MM.1S (cell line): ENCODE results near the gene KRT31.
"Not testable (repeated sequence)": the region's sequence is repeated elsewhere in the genome, so short reads cannot be mapped to it uniquely, and the experiment has no call there.

Experiments used
- DNase-seq: peaks from one replicate; pipeline ENCODE4 v3.0.0-alpha.2; 2015
- H2AFZ ChIP-seq: fragments of 300-600 bp; sonication (generic); 2 replicates; pipeline ENCODE4 v1.6.0; 2016; ENCODE audit warnings: antibody characterized with exemption, low read length
- H3F3A ChIP-seq: fragments of 300-600 bp; sonication (generic); 2 replicates; pipeline ENCODE4 v1.6.1; 2016; ENCODE audit warnings: mild to moderate bottlenecking, antibody characterized with exemption, low read length, moderate library complexity, mixed read lengths; ENCODE audit not compliant: insufficient read depth
- H3K27ac ChIP-seq: fragments of 300-600 bp; sonication (generic); 2 replicates; pipeline ENCODE4 v1.5.1; 2016; ENCODE audit warnings: mild to moderate bottlenecking, low read length
- H3K27me3 ChIP-seq: fragments of 300-600 bp; sonication (generic); replicated peaks from 2 replicates; pipeline ENCODE4 v1.6.0; 2016; ENCODE audit warnings: low read length; ENCODE audit not compliant: insufficient read depth
- H3K36me3 ChIP-seq: fragments of 300-600 bp; sonication (generic); replicated peaks from 2 replicates; pipeline ENCODE4 v1.6.1; 2016; ENCODE audit warnings: mild to moderate bottlenecking, low read length, mixed read lengths; ENCODE audit not compliant: insufficient read depth
- H3K4me1 ChIP-seq: fragments of 300-600 bp; sonication (generic); 2 replicates; pipeline ENCODE4 v1.6.1; 2016; ENCODE audit warnings: low read length, mixed read lengths
- H3K4me2 ChIP-seq: fragments of 300-600 bp; sonication (generic); 2 replicates; pipeline ENCODE4 v1.6.0; 2016; ENCODE audit warnings: low read depth, low read length
- H3K4me3 ChIP-seq: fragments of 300-600 bp; sonication (generic); 2 replicates; pipeline ENCODE4 v1.5.1; 2016; ENCODE audit warnings: low read length, mixed read lengths
- H3K79me2 ChIP-seq: fragments of 300-600 bp; sonication (generic); 2 replicates; pipeline ENCODE4 v1.6.1; 2016; ENCODE audit warnings: mixed run types, low read length, mixed read lengths
- H3K9ac ChIP-seq: fragments of 300-600 bp; sonication (generic); 2 replicates; pipeline ENCODE4 v1.6.1; 2016; ENCODE audit warnings: low read length, mixed read lengths
- H3K9me2 ChIP-seq: fragments of 300-600 bp; sonication (generic); replicated peaks from 2 replicates; pipeline ENCODE4 v1.6.1; 2016; ENCODE audit warnings: mild to moderate bottlenecking, low read length, mixed read lengths; ENCODE audit not compliant: insufficient read depth
- H3K9me3 ChIP-seq: fragments of 300-600 bp; sonication (generic); replicated peaks from 2 replicates; pipeline ENCODE4 v1.6.1; 2016; ENCODE audit warnings: mild to moderate bottlenecking, low read length, mixed read lengths; ENCODE audit not compliant: insufficient read depth
- H4K20me1 ChIP-seq: fragments of 300-600 bp; sonication (generic); 2 replicates; pipeline ENCODE4 v1.6.1; 2016; ENCODE audit warnings: mild to moderate bottlenecking, low read length, moderate library complexity, mixed read lengths; ENCODE audit not compliant: insufficient read depth
- CTCF ChIP-seq: fragments of 300-600 bp; sonication (generic); IDR thresholded peaks from 2 replicates; pipeline ENCODE4 v1.5.1; 2016; ENCODE audit warnings: antibody characterized with exemption, low read length, mixed read lengths
- EZH2 ChIP-seq: fragments of 300-600 bp; sonication (generic); optimal IDR thresholded peaks from 2 replicates; pipeline ENCODE3; 2017; ENCODE audit warnings: low read depth, mild to moderate bottlenecking, antibody characterized with exemption, low read length, mixed read lengths
- EZH2phosphoT487 ChIP-seq: fragments of 300-600 bp; sonication (generic); IDR thresholded peaks from 2 replicates; pipeline ENCODE4 v1.6.1; 2018; ENCODE audit warnings: antibody characterized with exemption, low read length

The KRT31 gene

GRCh38 chr17:41351177-41351576 lies 46.2 kb downstream of the KRT31 start:
- no peak overlapping the region for H3K4me2 ChIP-seq
- no peak overlapping the region for H2AFZ ChIP-seq
- H3K9ac ChIP-seq: no peak overlapping the region
- H3K4me3 ChIP-seq: no peak overlapping the region
- DNase-seq: no peak
- H3K4me1 ChIP-seq: no peaks in the 10 kb centered on the region
- H4K20me1 ChIP-seq: no peaks in the 10 kb centered on the region
- H3K36me3 ChIP-seq: no peaks in the 10 kb centered on the region
- H3F3A ChIP-seq: no peaks in the 10 kb centered on the region
- TF ChIP-seq EZH2phosphoT487: no peak
- TF ChIP-seq CTCF: no peak
- TF ChIP-seq EZH2: no peak
- H3K27me3 ChIP-seq: no peaks in the 10 kb centered on the region; the same call in 1 of the 2 replicates
- H3K79me2 ChIP-seq: no peaks in the 10 kb centered on the region
- H3K27ac ChIP-seq: no peak overlapping the region
- H3K9me3 ChIP-seq: no peaks in the 10 kb centered on the region
- no peaks in the 10 kb centered on the region for H3K9me2 ChIP-seq

GRCh38 chr17:41350381-41350878 lies 47.0 kb downstream of the KRT31 start, which contains the start of gene KRT33A:
Gene KRT33A, minus strand, starts transcription at chr17:41350828. Its CDS starts 61 bp downstream, at chr17:41350767.
- not testable (repeated sequence) for H3K9ac ChIP-seq, H3K4me2 ChIP-seq, H3K9me2 ChIP-seq, H3K36me3 ChIP-seq, H3K9me3 ChIP-seq, H3K79me2 ChIP-seq, H3K27me3 ChIP-seq, H3K4me3 ChIP-seq, H3K27ac ChIP-seq, DNase-seq, H3F3A ChIP-seq, H2AFZ ChIP-seq, H3K4me1 ChIP-seq, H4K20me1 ChIP-seq

- DNase-seq: no peak
- no peak overlapping the region for H3K9ac ChIP-seq
- TF ChIP-seq EZH2phosphoT487 (no peak), EZH2 (no peak), CTCF (no peak)
- H4K20me1 ChIP-seq: no peaks in the 10 kb centered on the region
- H3K79me2 ChIP-seq: no peaks in the 10 kb centered on the region
- H3F3A ChIP-seq: no peaks in the 10 kb centered on the region
- no peak overlapping the region for H3K4me3 ChIP-seq
- no peak overlapping the region for H3K27ac ChIP-seq
- H3K9me2 ChIP-seq: no peaks in the 10 kb centered on the region
- H3K9me3 ChIP-seq: no peaks in the 10 kb centered on the region
- peaks cover 15% of the 10 kb centered on the region; the same call in 1 of the 2 replicates for H3K27me3 ChIP-seq
- H3K36me3 ChIP-seq: no peaks in the 10 kb centered on the region
- H3K4me1 ChIP-seq: no peaks in the 10 kb centered on the region
- no peak overlapping the region for H3K4me2 ChIP-seq
- no peak overlapping the region for H2AFZ ChIP-seq
These were observed 49.3 kb downstream of the KRT31 start for GRCh38 chr17:41347869-41348760.

- not testable (repeated sequence) for H3K27ac ChIP-seq, H3K4me2 ChIP-seq
These were observed 51.0 kb downstream of the KRT31 start for GRCh38 chr17:41346421-41346820.

More at GRCh38 chr17:41346421-41346820, 51.0 kb downstream of the KRT31 start:
- H3K27me3 ChIP-seq: peaks cover 15% of the 10 kb centered on the region; the same call in 1 of the 2 replicates
- not testable (repeated sequence) for H3K4me3 ChIP-seq, DNase-seq, H4K20me1 ChIP-seq, H3K9ac ChIP-seq, H3K9me2 ChIP-seq, H3K79me2 ChIP-seq, H3F3A ChIP-seq, H3K36me3 ChIP-seq, H3K4me1 ChIP-seq, H2AFZ ChIP-seq, H3K9me3 ChIP-seq
